Mucosa of gallbladder (tissue), 1 donor: Measurements from ENCODE around the gene RNFT1. TPM values are rescaled to one million over a fixed set of nuclear protein-coding genes. Genes with fewer than 3 reads are reported as not detected.
"Not testable (repeated sequence)": the region's sequence is repeated elsewhere in the genome, so short reads cannot be mapped to it uniquely, and the experiment has no call there.

Experiments used
- DNase-seq: peaks from one replicate; pipeline ENCODE4 v3.0.0-alpha.2; 2020; ENCODE audit warnings: low spot score
- total RNA-seq: library from RNA; stranded (reverse); gene quantifications from one replicate; pipeline ENCODE4 v1.2.1, GENCODE V29; 2021
- donor health status: DM: no; HTN: no; CAD: no.

The RNFT1 gene
- total RNA-seq, 1 donor from 2014 or later, result 21.4 TPM

- DNase-seq, result not testable (repeated sequence)
Observed at GRCh38 chr17:59930121-59930520, 34.4 kb downstream of the RNFT1 start.

- DNase-seq, result not testable (repeated sequence)
Observed at GRCh38 chr17:59920637-59921036, 43.9 kb downstream of the RNFT1 start.

- no peak for DNase-seq
Observed at GRCh38 chr17:59916446-59916845, 48.1 kb downstream of the RNFT1 start.

- DNase-seq, result no peak
Observed at GRCh38 chr17:59914274-59914854, 50.2 kb downstream of the RNFT1 start.

- DNase-seq, result no peak
Observed at GRCh38 chr17:59907467-59907866, 57.1 kb downstream of the RNFT1 start.

- DNase-seq, result no peak
Observed at GRCh38 chr17:59903455-59903854, 61.1 kb downstream of the RNFT1 start.

Other genes with a start within 250 kb of the RNFT1 start
- 8.6 TPM for gene TUBD1, start 71.8 kb downstream of the RNFT1 start, total RNA-seq
- 27.3 TPM for gene RPS6KB1, start 71.6 kb downstream of the RNFT1 start, total RNA-seq
- gene HEATR6, start 114.2 kb upstream of the RNFT1 start, total RNA-seq, result 21.8 TPM
- 328 TPM for gene CA4, start 185.2 kb upstream of the RNFT1 start, total RNA-seq